Measurements from ENCODE around the gene SAPCD1. TPM values are rescaled to one million over a fixed set of nuclear protein-coding genes. Genes with fewer than 3 reads are reported as not detected.

SAPCD1 gene
- total RNA-seq = 1.3 TPM in 2 replicates

DNA sequence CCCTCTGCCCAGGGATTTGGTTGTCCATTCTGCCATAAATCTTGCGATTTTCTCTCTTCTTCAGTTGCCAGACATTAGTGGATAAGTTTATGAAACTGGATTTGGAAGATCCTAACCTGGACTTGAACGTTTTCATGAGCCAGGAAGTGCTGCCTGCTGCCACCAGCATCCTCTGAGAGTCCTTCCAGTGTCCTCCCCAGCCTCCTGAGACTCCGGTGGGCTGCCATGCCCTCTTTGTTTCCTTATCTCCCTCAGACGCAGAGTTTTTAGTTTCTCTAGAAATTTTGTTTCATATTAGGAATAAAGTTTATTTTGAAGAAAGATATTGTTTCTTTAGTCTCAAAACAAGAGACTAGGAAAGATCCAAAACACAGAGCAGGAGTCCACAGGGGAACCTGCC is at the start of gene SAPCD1:
Gene SAPCD1, plus strand, starts transcription at position 301 of the 400 bp plus-strand sequence. CDS start 399 bp downstream, outside the sequence.
- no peaks in the 10 kb centered on the region for H3K27me3 ChIP-seq (ENCODE audit: control insufficient read depth, insufficient read depth, low read length)
- no peak for TF ChIP-seq CTCF (IDR thresholded peaks at IDR 0.05; ENCODE audit: insufficient read depth, low read length, severe bottlenecking)
- H3K36me3 ChIP-seq (ENCODE audit: control insufficient read depth, insufficient read depth, low read length) = peaks cover 11% of the 10 kb centered on the region
- H3K4me3 ChIP-seq (ENCODE audit: low read depth, low read length) = no peak within 1 kb of the TSS
- FAIRE-seq (no peak), DNase-seq (ENCODE audit: low read depth) (no peak)

GRCh38 chr6:31713465-31713864 is 49.0 kb upstream of the SAPCD1 start:
- Histone ChIP-seq H3K4me3 (ENCODE audit: low read depth, low read length) (no peak overlapping the region), H3K36me3 (ENCODE audit: control insufficient read depth, insufficient read depth, low read length) (no peaks in the 10 kb centered on the region), H3K27me3 (ENCODE audit: control insufficient read depth, insufficient read depth, low read length) (no peaks in the 10 kb centered on the region)
- no peak for TF ChIP-seq CTCF (IDR thresholded peaks at IDR 0.05; ENCODE audit: insufficient read depth, low read length, severe bottlenecking)
- DNase-seq (ENCODE audit: low read depth) (no peak), FAIRE-seq (no peak)

DNA sequence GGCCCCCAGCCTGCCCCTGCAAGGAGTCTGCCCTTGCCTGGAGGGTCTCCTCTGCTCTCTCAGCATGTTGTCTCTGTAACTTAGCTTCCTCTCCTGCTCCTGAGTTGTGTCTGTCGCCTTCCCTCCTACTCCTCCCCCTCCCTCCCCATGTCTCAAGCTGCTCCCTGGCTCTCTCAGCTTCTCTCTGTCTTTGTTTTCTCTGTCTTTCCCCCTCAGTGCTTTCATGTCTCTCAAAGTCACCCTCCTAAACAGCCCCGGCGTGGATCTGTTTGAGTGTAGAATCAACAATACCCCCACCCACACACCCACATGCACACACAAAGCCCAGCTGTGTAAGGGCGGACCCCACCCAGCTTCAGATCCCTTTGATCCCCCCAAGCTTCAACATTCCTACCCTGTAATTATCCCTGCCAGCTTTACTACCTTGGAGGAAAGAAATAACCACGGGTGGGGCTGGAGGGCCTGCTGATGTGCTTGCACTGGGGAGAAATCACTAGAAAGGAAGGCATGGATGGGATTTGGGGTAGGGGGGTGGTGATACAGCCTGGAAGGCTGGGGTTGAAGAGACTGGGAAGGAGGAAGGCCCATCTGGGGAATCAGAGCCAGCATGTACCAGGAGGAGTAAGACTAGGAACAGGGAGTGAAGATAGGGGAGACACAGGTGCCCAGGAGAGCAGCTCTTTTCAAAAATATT is 48.3 kb upstream of the SAPCD1 start:
- no peak for TF ChIP-seq CTCF (IDR thresholded peaks at IDR 0.05; ENCODE audit: insufficient read depth, low read length, severe bottlenecking)
- DNase-seq (ENCODE audit: low read depth) = no peak
- no peak for FAIRE-seq
- Histone ChIP-seq H3K36me3 (ENCODE audit: control insufficient read depth, insufficient read depth, low read length) (no peaks in the 10 kb centered on the region), H3K27me3 (ENCODE audit: control insufficient read depth, insufficient read depth, low read length) (no peaks in the 10 kb centered on the region), H3K4me3 (ENCODE audit: low read depth, low read length) (no peak overlapping the region)

GRCh38 chr6:31715022-31715958 is 47.2 kb upstream of the SAPCD1 start, which contains the start of gene LY6G6D:
LY6G6D (plus strand) TSS chr6:31715348; CDS start chr6:31715356, 8 bp downstream.
- FAIRE-seq = no peak
- no peak for TF ChIP-seq CTCF (IDR thresholded peaks at IDR 0.05; ENCODE audit: insufficient read depth, low read length, severe bottlenecking)

DNA sequence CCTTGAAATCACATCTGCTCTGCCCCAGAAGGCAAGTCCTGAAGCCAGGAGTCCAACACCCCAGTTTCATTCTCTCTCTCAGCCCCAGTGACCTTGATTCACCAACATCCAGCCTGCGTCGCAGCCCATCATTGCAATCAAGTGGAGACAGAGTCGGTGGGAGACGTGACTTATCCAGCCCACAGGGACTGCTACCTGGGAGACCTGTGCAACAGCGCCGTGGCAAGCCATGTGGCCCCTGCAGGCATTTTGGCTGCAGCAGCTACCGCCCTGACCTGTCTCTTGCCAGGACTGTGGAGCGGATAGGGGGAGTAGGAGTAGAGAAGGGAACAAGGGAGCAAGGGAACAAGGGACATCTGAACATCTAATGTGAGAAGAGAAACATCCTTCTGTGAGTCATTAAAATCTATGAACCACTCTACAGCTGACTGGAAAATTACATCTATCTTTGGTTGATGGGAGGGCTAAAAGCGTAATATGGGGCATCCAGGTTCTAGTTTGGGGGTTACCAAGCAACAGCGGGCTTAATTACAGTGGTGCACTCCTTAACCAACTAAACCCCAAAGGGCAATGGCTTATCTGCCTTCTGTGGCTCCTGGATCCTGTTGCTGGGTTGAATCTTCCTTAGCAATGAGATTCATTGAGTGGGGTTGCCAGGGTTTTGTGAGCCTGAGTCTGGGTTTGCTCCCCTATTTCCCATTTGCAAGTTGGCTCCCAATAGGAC is 44.8 kb upstream of the SAPCD1 start:
- DNase-seq (ENCODE audit: low read depth) (no peak), FAIRE-seq (no peak)
- H3K27me3 ChIP-seq (ENCODE audit: control insufficient read depth, insufficient read depth, low read length) = no peaks in the 10 kb centered on the region
- no peak overlapping the region for H3K4me3 ChIP-seq (ENCODE audit: low read depth, low read length)
- peak; percentile 30 for TF ChIP-seq CTCF (IDR thresholded peaks at IDR 0.05; ENCODE audit: insufficient read depth, low read length, severe bottlenecking)
- no peaks in the 10 kb centered on the region for H3K36me3 ChIP-seq (ENCODE audit: control insufficient read depth, insufficient read depth, low read length)

More at GRCh38 chr6:31715022-31715958, 47.2 kb upstream of the SAPCD1 start, which contains the start of gene LY6G6D:
- DNase-seq (ENCODE audit: low read depth) = no peak
- no peak within 1 kb of the TSS for H3K4me3 ChIP-seq (ENCODE audit: low read depth, low read length)
- H3K27me3 ChIP-seq (ENCODE audit: control insufficient read depth, insufficient read depth, low read length) = no peaks in the 10 kb centered on the region
- no peaks in the 10 kb centered on the region for H3K36me3 ChIP-seq (ENCODE audit: control insufficient read depth, insufficient read depth, low read length)
